Fibroblast of villous mesenchyme (primary cell): Measurements from ENCODE around the gene CDC42EP5. TPM values are rescaled to one million over a fixed set of nuclear protein-coding genes. Genes with fewer than 3 reads are reported as not detected.

Experiments
- DNase-seq: peaks from one replicate; pipeline ENCODE4 v3.0.0-alpha.2; 2010; ENCODE audit warnings: low read depth
- H3K4me3 ChIP-seq: 2 replicates; pipeline ENCODE4 v1.5.1; 2011; ENCODE audit warnings: low read depth, mild to moderate bottlenecking, low read length
- total RNA-seq: library from RNA; depleted of rRNA; stranded (reverse); fragments of >200 nt; gene quantifications from 2 replicates; pipeline ENCODE4 v1.2.3, GENCODE V29; 2012
- TF ChIP-seq, protein P1 (sequence below): IDR thresholded peaks from 2 replicates; pipeline ENCODE4 v1.5.1; 2012; ENCODE audit warnings: low read depth, mild to moderate bottlenecking, low read length; ENCODE audit not compliant: insufficient read depth

Gene CDC42EP5
- total RNA-seq, 1 donor: 12.5 TPM

DNA sequence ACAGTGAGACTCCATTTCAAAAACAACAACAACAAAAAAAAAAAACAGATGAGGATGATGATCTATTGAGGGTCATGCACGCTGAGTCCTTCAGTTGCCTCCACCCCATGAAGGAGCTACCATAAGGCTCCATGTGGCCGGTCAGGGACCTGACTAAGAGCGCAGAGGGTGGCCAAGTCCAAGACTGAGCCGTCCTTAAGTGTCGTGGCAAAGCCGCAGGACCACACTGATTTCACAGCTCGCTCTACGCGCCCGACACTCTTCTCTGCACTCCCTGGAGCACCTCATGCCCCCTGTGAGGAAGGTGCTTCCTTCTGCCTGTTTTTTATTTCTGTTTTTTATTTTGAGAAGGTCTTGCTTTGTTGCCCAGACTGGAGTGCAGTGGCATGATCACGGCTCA lies 45.5 kb downstream of the CDC42EP5 start:
- TF ChIP-seq, protein P1, sequence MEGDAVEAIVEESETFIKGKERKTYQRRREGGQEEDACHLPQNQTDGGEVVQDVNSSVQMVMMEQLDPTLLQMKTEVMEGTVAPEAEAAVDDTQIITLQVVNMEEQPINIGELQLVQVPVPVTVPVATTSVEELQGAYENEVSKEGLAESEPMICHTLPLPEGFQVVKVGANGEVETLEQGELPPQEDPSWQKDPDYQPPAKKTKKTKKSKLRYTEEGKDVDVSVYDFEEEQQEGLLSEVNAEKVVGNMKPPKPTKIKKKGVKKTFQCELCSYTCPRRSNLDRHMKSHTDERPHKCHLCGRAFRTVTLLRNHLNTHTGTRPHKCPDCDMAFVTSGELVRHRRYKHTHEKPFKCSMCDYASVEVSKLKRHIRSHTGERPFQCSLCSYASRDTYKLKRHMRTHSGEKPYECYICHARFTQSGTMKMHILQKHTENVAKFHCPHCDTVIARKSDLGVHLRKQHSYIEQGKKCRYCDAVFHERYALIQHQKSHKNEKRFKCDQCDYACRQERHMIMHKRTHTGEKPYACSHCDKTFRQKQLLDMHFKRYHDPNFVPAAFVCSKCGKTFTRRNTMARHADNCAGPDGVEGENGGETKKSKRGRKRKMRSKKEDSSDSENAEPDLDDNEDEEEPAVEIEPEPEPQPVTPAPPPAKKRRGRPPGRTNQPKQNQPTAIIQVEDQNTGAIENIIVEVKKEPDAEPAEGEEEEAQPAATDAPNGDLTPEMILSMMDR: no peak
- DNase-seq: no peak
- H3K4me3 ChIP-seq: no peak overlapping the region

DNA sequence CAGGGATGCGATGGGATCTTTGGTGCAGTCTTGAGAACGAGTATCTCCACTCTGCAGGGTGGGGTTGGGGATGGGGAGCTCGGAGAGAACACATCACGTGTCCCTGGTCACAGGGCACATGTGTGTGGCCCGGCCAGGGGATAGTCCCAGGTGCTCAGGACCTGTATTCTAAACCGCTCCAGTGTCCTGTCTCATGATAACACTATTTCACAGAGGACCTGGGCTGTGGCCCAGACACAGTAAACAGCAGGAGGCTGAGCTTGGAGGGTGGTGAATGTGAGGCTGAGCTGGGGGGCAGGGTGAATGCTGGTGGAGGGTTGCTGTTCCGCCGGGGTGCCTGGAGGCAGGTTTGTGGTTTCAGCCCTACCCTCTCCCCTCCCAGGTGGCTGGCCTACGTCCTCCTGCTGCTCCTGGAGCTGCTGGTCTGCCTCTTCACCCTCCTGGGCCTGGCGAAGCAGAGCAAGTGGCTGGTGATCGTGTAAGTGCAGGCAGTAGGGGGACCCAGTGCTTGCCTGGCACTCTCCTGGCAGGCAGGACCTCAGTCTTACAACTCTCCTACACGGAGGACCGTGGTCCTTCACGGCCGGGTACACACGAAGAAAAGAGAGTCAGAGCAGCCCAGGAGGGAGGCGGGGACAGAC lies 46.7 kb downstream of the CDC42EP5 start:
- no peak for DNase-seq
- H3K4me3 ChIP-seq: no peak overlapping the region
- TF ChIP-seq, protein P1: no peak

DNA sequence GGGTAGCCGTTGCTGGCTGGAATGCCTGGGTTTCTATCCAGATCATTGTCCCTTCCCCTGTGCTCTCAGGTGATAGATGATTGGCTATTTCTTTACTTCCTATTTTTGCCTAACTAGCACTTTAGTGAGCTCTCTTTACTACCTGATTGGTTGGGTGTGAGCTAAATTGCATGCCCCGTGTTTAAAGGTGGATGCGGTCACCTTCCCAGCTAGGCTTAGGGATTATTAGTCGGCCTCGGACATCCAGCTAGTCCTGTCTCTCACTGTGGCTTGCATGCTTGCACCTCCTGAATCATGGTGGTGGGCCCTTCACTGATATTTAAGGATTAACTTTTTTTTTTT lies 47.7 kb downstream of the CDC42EP5 start:
- TF ChIP-seq, protein P1: no peak
- DNase-seq: no peak
- H3K4me3 ChIP-seq: no peak overlapping the region

DNA sequence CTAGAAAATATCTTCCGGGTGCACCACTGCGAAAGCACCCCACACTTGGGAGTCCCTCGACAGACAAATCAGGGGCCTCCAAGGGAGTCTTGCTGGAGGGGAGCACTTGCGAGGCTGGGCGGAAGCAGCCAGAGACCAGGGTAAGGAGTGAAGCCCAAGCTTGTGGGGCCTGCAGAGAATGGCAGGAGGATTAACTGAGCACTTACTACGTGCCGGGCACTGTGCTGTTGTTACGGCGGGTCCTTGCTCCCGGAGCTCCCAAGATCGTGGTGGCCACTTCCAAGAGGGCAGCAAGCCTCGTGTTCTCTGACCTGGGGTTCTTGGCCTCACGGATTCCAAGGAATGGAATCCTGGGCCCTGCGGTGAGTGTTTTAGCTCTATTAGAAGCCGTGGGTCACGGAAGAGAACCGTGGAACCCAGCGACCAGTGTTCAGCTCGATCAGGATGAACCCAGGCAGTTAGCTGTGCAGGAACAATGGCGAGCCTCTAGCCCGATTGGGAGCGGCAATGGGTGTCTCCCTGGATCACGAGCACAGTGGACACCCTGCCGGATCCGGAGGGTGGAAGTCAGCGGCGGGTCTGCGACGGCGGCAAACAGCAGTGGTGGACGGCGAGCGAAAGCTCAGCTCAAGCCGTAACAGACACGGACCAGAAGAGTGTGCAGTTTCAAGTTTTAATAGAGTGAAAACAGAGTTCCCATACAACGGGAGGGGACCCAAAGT lies 48.3 kb downstream of the CDC42EP5 start:
- H3K4me3 ChIP-seq: no peak overlapping the region
- TF ChIP-seq, protein P1: no peak
- DNase-seq: no peak

DNA sequence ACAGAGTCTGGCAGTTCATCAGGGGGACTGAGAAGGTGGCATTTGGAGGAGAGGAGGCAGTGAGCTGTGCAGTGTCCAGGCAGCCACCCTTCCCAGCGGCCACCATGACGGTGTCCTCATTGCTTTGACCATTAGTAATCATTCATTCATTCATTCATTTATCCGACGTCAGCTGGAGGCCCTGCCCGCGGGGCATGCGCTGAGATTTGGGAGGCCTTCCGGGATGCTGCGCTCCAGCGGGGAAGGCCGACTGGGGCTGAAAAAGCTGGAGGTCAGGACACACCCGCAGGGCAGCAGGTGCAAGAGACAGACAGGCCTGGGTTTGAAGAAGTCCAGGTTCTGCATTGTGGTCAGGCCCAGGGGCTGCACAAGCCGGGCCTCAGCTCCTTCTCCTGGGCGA lies 48.9 kb downstream of the CDC42EP5 start:
- no peak for DNase-seq
- TF ChIP-seq, protein P1: no peak

DNA sequence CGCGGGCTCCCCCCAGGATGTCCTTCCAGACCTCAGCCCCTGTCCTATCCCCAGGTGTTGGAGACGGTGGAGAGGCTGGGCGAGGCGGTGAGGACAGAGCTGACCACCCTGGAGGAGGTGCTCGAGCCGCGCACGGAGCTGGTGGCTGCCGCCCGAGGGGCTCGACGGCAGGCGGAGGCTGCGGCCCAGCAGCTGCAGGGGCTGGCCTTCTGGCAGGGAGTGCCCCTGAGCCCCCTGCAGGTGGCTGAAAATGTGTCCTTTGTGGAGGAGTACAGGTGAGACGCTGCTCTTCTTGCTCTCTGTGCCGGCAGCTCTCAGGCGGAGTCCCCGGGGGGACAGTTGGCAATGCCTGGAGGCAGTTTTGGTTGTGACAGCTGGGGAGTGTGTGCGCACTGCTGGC lies 51.0 kb downstream of the CDC42EP5 start:
- H3K4me3 ChIP-seq: no peak overlapping the region
- TF ChIP-seq, protein P1: no peak
- DNase-seq: no peak

More for the DNA sequence above, 48.9 kb downstream of the CDC42EP5 start:
- no peak overlapping the region for H3K4me3 ChIP-seq
